Esophagus muscularis mucosa (tissue), 3 donors: ENCODE results near the gene CPNE6.

Experiments used
- CTCF ChIP-seq, 3 experiments: fragments of 200-600 bp in 2 of 3; fragments of 450-650 bp in 1 of 3; sonication (generic) in 2 of 3; IDR thresholded peaks; one replicate each; pipeline ENCODE4 v1.5.1; 2017 to 2019; ENCODE audit warnings: antibody characterized with exemption in 3 of 3, mild to moderate bottlenecking in 2 of 3, moderate library complexity in 1 of 3
- POLR2A ChIP-seq: fragments of 450-650 bp; IDR thresholded peaks from one replicate; pipeline ENCODE4 v1.6.1; 2017; ENCODE audit warnings: antibody characterized with exemption, moderate library complexity, mild to moderate bottlenecking, low read depth

- no peak for TF ChIP-seq CTCF (IDR thresholded peaks at IDR 0.05)
- TF ChIP-seq POLR2A, result no peak
Measured at GRCh38 chr14:24066496-24067132, 4.7 kb upstream of the CPNE6 start.
